LNCAP (cell line): Measurements from ENCODE around the gene MUC5B.
A peak's percentile ranks its signal among the peaks of the same experiment; 100 is the strongest.

ENCODE experiments used
- CTCF ChIP-seq: fragments of 450-650 bp; IDR thresholded peaks from 2 replicates; pipeline ENCODE4 v1.5.1; 2017; ENCODE audit warnings: mild to moderate bottlenecking

Gene MUC5B

GRCh38 chr11:1260620-1261019 lies 37.8 kb downstream of the MUC5B start:
- TF ChIP-seq CTCF: no peak

- TF ChIP-seq CTCF: no peak
These were observed 38.6 kb downstream of the MUC5B start for GRCh38 chr11:1261241-1262071.

GRCh38 chr11:1262172-1263006 lies 39.5 kb downstream of the MUC5B start:
- TF ChIP-seq CTCF: no peak

- no peak for TF ChIP-seq CTCF
These were observed 40.1 kb downstream of the MUC5B start for GRCh38 chr11:1263010-1263409.

- peak; percentile 33; the same call in 1 of the 2 replicates for TF ChIP-seq CTCF
These were observed 41.6 kb downstream of the MUC5B start for GRCh38 chr11:1264444-1264843.

GRCh38 chr11:1267441-1268100 lies 44.7 kb downstream of the MUC5B start:
- no peak for TF ChIP-seq CTCF

- no peak for TF ChIP-seq CTCF
These were observed 47.1 kb downstream of the MUC5B start for GRCh38 chr11:1269957-1270356.
